HG03039 (cell line): Measurements from ENCODE around the gene PLA2G4A.

ENCODE experiments used
- ATAC-seq: cut with Tn5 transposase; IDR thresholded peaks from one replicate; pipeline ENCODE4 v1.9.1; 2021; ENCODE audit warnings: mild to moderate bottlenecking, moderate library complexity; ENCODE audit not compliant: unreplicated experiment

Gene PLA2G4A

GRCh38 chr1:186828611-186829454 is at the start of gene PLA2G4A:
PLA2G4A (plus strand) TSS chr1:186828949; CDS start chr1:186854355, 25,406 bp downstream.
- peak; percentile 77 for ATAC-seq

GRCh38 chr1:186780076-186780475 is 48.7 kb upstream of the PLA2G4A start:
- no peak for ATAC-seq

- ATAC-seq: no peak
Measured at GRCh38 chr1:186781730-186782129, 47.0 kb upstream of the PLA2G4A start.

GRCh38 chr1:186782791-186783190 is 46.0 kb upstream of the PLA2G4A start:
- no peak for ATAC-seq

- ATAC-seq: no peak
Measured at GRCh38 chr1:186783193-186783592, 45.6 kb upstream of the PLA2G4A start.

- ATAC-seq: no peak
Measured at GRCh38 chr1:186785503-186785902, 43.2 kb upstream of the PLA2G4A start.

GRCh38 chr1:186790101-186790500 is 38.6 kb upstream of the PLA2G4A start:
- no peak for ATAC-seq

GRCh38 chr1:186792870-186793581 is 35.7 kb upstream of the PLA2G4A start:
- no peak for ATAC-seq

GRCh38 chr1:186793582-186793927 is 35.2 kb upstream of the PLA2G4A start:
- no peak for ATAC-seq

GRCh38 chr1:186798960-186799688 is 29.6 kb upstream of the PLA2G4A start:
- no peak for ATAC-seq

- peak; percentile 92 for ATAC-seq
Measured at GRCh38 chr1:186799689-186800054, 29.1 kb upstream of the PLA2G4A start.

- ATAC-seq: no peak
Measured at GRCh38 chr1:186802388-186802787, 26.4 kb upstream of the PLA2G4A start.

- ATAC-seq: no peak
Measured at GRCh38 chr1:186804679-186805078, 24.1 kb upstream of the PLA2G4A start.

- ATAC-seq: peak; percentile 44
Measured at GRCh38 chr1:186806477-186806876, 22.3 kb upstream of the PLA2G4A start.

GRCh38 chr1:186807163-186807562 is 21.6 kb upstream of the PLA2G4A start:
- no peak for ATAC-seq

GRCh38 chr1:186811892-186812291 is 16.9 kb upstream of the PLA2G4A start:
- ATAC-seq: no peak

- no peak for ATAC-seq
Measured at GRCh38 chr1:186812570-186812969, 16.2 kb upstream of the PLA2G4A start.

- no peak for ATAC-seq
Measured at GRCh38 chr1:186813420-186813819, 15.3 kb upstream of the PLA2G4A start.

- peak; percentile 76 for ATAC-seq
Measured at GRCh38 chr1:186819126-186819525, 9.6 kb upstream of the PLA2G4A start.

- no peak for ATAC-seq
Measured at GRCh38 chr1:186819563-186819962, 9.2 kb upstream of the PLA2G4A start.
